ENCODE measurements around the gene SELENON. TPM values are rescaled to one million over a fixed set of nuclear protein-coding genes. Genes with fewer than 3 reads are reported as not detected.

SELENON gene
- total and polyA plus RNA-seq, 8 donors: 1.7 to 81.1 (median 20.0) TPM

- Histone ChIP-seq H3K9me3 (no peaks in the 10 kb centered on the region), H3K27me3 (no peaks in the 10 kb centered on the region), H3K27ac (peak overlapping the region in 4 of 5 donors; percentile 48 to 78 (median 54)), H3K4me3 (no peak overlapping the region), H3K4me1 (peaks cover 29 to 94% (median 76%) of the 10 kb centered on the region in 4 donors), H3K36me3 (peaks cover 28 to 55% (median 47%) of the 10 kb centered on the region in 4 donors)
- DNase-seq: no peak
- 79 to 86% (median 84%) methylated on average over 11 to 15 of the region's 15 CpGs for WGBS, 5 donors
- TF ChIP-seq, protein P1, sequence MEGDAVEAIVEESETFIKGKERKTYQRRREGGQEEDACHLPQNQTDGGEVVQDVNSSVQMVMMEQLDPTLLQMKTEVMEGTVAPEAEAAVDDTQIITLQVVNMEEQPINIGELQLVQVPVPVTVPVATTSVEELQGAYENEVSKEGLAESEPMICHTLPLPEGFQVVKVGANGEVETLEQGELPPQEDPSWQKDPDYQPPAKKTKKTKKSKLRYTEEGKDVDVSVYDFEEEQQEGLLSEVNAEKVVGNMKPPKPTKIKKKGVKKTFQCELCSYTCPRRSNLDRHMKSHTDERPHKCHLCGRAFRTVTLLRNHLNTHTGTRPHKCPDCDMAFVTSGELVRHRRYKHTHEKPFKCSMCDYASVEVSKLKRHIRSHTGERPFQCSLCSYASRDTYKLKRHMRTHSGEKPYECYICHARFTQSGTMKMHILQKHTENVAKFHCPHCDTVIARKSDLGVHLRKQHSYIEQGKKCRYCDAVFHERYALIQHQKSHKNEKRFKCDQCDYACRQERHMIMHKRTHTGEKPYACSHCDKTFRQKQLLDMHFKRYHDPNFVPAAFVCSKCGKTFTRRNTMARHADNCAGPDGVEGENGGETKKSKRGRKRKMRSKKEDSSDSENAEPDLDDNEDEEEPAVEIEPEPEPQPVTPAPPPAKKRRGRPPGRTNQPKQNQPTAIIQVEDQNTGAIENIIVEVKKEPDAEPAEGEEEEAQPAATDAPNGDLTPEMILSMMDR (IDR thresholded peaks at IDR 0.05): no peak
- TF ChIP-seq POLR2AphosphoS5 (IDR thresholded peaks at IDR 0.05): no peak
- no peak for TF ChIP-seq POLR2A (IDR thresholded peaks at IDR 0.05)
- no peak for TF ChIP-seq EP300 (IDR thresholded peaks at IDR 0.05)
- intact Hi-C loops (cut with DNase I; ENCODE audit: low total_unique reads): loop anchor here (5.0 kb wide), 1 partner anchor 193 kb away; no protein-coding TSS in a partner anchor
Observed at GRCh38 chr1:25804964-25805862, 5.2 kb downstream of the SELENON start.

GRCh38 chr1:25805863-25806225, 5.9 kb downstream of the SELENON start:
- 37 to 53% (median 47%) methylated on average over 2 to 3 of the region's 3 CpGs for WGBS, 5 donors
- Histone ChIP-seq H3K27ac (peak overlapping the region in 4 of 5 donors; percentile 48 to 78 (median 54)), H3K9me3 (no peaks in the 10 kb centered on the region), H3K4me3 (no peak overlapping the region), H3K36me3 (peaks cover 28 to 60% (median 50%) of the 10 kb centered on the region in 4 donors), H3K4me1 (peaks cover 27 to 96% (median 75%) of the 10 kb centered on the region in 4 donors), H3K27me3 (no peaks in the 10 kb centered on the region)
- intact Hi-C loops (cut with DNase I; ENCODE audit: low total_unique reads): loop anchor here (5.0 kb wide), 1 partner anchor 194 kb away; no protein-coding TSS in a partner anchor
- peak in 1 of 2 donors; percentile 61 for DNase-seq
- TF ChIP-seq EP300 (IDR thresholded peaks at IDR 0.05) (no peak), POLR2A (IDR thresholded peaks at IDR 0.05) (no peak), POLR2AphosphoS5 (IDR thresholded peaks at IDR 0.05) (no peak)
- TF ChIP-seq, protein P1 (IDR thresholded peaks at IDR 0.05): no peak

- Histone ChIP-seq H3K27ac (peak overlapping the region in 4 of 5 donors; percentile 47 to 78 (median 52)), H3K9me3 (no peaks in the 10 kb centered on the region), H3K27me3 (no peaks in the 10 kb centered on the region), H3K4me3 (no peak overlapping the region), H3K4me1 (peaks cover 21 to 96% (median 73%) of the 10 kb centered on the region in 4 donors), H3K36me3 (peaks cover 28 to 62% (median 54%) of the 10 kb centered on the region in 4 donors)
- WGBS, 5 donors: 64 to 90% (median 79%) methylated on average over 4 of the region's 4 CpGs
- no peak for DNase-seq
- TF ChIP-seq POLR2A (IDR thresholded peaks at IDR 0.05) (no peak), POLR2AphosphoS5 (IDR thresholded peaks at IDR 0.05) (no peak), EP300 (IDR thresholded peaks at IDR 0.05) (no peak)
- TF ChIP-seq, protein P1 (IDR thresholded peaks at IDR 0.05): no peak
- intact Hi-C loops (cut with DNase I; ENCODE audit: low total_unique reads): loop anchor here (5.0 kb wide), 1 partner anchor 194 kb away; no protein-coding TSS in a partner anchor
Observed at GRCh38 chr1:25806418-25806817, 6.4 kb downstream of the SELENON start.
